Ecto neural progenitor cell (in vitro differentiated cells): ENCODE measurements around the gene DOCK1.

Experiments used
- DNase-seq: peaks from one replicate; pipeline ENCODE4 v3.0.0-alpha.2; 2018; ENCODE audit warnings: low spot score

Gene DOCK1

DNA sequence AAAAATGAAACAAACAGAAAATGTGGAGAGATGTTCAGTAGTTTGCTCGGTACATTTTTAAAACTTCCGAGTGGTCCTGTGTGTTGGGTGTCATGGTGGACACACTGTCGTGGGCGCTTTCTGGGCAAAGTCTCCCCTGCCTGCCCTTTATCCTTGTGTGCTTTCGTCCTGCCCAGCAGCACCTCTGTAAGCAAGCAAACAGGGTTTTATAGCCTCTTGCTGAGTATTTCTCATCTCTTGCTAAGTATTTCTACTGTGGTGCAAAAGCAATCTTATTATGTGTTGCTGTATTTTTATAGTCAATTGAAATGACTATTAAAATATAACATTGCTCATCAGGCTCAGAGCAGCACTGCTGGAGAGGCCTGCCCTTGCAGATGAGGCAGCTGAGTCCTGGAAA, 48.7 kb downstream of the DOCK1 start:
- DNase-seq = no peak

GRCh38 chr10:126955396-126955795, 50.2 kb downstream of the DOCK1 start:
- DNase-seq = no peak

DNA sequence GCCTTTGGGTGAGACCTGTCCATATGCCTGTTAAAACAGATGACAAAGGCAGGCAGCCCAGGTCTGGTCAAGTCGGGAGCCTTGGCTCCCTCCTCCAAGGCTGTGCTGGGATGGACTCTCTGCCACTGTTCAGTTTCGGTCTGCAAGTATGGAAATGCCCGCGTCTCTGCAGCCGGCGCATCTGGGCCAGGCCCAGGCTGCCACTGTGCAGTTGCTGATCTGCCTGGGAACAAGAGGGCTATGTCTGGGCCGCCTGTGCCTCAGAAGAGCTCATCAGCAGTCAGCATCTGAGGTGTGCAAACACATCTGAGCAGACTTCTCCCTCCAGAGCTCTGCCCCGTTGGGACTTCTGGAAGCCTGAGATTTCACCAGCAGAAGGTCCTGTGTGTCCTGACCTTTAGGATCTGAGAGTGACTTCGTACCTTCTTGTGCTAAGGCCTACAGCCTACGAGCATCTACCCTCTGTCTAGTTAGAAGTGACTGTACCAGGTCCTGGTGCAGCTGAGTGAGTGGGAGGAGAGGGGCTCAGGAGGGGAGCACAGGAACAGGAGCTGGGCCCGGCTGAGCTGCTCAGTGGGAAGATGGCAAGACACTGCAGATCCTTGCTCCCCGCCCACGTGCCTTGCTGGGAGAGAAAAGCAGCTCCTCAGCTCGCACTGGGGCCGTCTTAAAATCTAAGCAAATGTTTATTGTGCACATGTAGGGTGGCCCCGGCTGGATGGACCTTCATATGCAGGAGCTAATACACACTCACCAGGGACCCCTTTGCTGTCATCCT, 50.9 kb downstream of the DOCK1 start:
- no peak for DNase-seq

DNA sequence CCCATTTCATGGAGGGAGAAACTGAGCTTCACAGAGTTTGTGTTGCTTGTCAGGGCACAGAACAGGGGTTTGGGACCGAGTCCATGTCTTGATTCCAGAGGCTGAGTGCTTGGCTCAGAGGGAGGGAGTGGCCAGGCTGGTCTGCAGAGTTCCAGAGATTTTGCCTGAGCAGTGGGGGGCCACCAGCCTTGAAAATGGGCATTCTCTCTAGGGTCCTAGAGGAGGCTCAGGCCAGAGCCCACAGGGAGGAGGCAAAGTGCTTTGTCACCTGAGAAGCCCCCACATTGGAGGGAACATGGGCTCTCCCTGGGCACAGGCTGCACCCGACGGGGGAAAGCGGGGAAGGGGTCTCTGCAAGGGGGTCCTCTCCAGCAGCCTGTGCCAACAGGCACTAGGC, 51.5 kb downstream of the DOCK1 start:
- no peak for DNase-seq

DNA sequence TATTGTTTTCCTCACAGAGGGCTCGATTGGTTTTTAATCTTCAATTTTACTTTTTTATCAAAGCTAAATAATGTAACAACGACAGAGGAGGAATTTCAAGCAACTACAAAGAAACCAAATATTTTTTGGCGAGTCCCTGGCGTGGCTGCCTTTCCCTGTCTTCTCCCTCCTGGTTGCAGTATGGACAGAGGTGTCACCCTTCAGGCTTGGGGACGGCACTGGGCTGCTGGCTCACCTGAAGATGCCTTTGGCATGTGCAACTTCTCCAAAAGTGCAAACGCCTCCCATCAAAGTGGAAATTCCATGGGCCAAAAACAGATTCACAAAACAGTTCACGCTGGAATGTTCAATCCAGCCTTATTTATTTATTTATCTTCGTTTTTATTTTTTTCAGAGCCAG, 51.9 kb downstream of the DOCK1 start:
- DNase-seq = no peak

- no peak for DNase-seq
Observed at GRCh38 chr10:126959431-126959830, 54.2 kb downstream of the DOCK1 start.

GRCh38 chr10:126959906-126960685, 54.9 kb downstream of the DOCK1 start:
- no peak for DNase-seq

DNA sequence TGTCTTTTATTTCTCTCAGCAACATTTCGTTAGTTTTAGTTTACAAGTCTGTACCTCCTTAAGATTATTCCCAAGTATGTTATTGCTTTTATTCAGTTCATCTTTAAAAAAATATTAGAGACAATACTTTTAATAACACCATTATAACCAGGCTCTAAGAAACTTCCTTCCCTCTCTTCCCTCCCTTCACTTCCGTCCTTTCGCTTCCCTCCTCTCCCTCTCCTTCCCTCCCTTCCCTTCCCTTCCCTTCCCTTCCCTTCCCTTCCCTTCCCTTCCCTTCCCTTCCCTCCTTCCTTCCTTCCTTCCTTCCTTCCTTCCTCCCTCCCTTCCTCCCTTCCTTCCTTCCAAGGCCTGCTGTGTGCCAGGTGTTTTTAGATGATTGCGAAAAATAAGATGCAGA, 58.1 kb downstream of the DOCK1 start:
- no peak for DNase-seq

DNA sequence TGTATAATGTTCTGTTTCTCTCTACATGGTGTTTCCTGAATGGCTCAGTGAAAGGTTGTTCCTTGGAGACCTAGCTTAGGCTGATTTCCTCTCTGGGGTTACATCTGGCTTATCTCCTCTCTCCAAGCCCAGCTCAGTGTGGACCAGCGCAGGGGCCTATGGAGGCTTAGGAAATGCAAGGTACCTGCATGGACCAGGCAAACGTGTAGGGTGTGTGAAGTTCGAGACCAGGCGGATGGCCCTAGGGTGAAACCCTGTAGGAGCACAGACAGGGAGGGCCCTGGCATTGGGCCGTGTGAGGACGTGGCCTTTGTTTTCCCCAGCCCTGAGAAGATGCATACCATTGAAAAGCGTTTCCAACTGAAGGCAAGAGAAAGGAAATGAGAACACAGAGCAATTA, 59.0 kb downstream of the DOCK1 start:
- DNase-seq = no peak

- no peak for DNase-seq
Observed at GRCh38 chr10:126966938-126967337, 61.7 kb downstream of the DOCK1 start.

DNA sequence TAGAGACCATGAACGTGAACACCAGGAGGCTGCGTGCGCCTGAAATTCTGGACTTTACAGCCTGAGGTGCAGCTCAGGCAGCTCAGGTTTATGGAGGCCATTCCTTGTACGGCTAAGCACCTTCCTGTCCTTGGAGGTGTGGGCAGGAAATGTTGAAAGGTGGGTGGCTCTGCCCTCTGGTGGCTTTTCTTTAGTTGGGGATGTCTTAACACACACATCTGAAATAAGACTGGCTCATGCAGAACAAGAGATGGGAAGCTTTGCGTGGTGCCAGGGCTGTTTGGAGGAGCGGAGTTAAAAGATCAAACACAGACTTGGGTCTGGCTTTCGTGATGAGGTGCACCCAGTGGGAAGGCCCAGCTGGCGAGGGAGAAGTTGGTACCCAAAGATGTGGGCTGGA, 64.1 kb downstream of the DOCK1 start:
- DNase-seq = no peak

- no peak for DNase-seq
Observed at GRCh38 chr10:126972635-126973414, 67.6 kb downstream of the DOCK1 start.

DNA sequence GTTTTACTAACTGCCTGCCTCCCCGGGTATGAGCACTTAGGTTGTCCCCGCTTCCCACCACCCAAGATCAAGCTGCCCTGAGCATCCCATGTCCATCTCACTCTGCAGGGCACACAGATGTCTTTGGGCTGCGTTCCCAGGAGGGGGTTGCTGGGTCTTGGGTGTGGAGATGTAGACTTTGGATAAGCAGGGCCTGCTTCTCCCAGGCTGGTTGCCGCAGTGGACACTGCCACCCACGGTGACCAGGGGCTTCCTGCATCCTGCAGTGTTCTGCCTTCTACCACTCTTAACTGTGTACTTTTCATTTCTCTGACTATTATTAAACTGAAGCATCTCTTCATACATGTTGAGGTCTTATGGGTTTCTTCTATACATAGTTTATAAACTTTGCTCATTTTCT, 70.0 kb downstream of the DOCK1 start:
- DNase-seq = no peak

GRCh38 chr10:126977216-126977615, 72.0 kb downstream of the DOCK1 start:
- no peak for DNase-seq

- DNase-seq = no peak
Observed at GRCh38 chr10:126979311-126979710, 74.1 kb downstream of the DOCK1 start.

- DNase-seq = no peak
Observed at GRCh38 chr10:126993208-126993607, 88.0 kb downstream of the DOCK1 start.

DNA sequence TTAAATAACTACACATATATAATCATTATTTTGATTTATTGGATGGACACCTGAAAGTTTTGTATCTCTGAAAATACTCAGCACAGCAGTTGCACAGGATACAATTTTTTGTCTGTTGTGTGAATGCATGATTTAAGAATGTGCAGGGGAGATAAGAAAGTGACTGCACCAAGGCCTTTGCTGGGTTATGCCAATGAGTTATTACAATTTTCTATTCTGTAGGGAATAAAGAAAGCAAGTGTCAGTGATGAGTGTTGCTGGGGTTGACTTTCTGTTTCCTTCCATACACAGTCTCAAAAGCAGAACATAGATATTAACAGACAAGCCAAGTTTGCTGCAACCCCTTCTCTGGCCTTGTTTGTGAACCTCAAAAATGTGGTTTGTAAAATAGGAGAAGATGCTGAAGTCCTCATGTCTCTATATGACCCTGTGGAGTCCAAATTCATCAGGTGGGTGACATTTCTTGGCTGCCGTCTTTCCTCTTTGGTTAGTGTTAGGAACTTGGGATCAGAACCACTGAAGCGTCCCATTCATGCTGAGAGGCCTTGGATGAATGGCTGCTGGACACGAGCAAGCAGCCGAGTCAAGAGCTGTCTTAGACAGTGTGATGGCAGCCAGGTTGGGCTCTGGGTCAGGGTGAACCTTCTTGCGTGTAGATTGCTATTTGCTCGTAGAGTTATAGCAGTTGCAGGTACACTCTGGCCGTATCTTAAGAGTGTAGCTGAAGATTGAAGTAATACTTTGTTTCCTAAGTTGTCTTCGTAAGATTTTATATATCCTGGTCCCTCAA, 92.8 kb downstream of the DOCK1 start:
- DNase-seq = no peak

DNA sequence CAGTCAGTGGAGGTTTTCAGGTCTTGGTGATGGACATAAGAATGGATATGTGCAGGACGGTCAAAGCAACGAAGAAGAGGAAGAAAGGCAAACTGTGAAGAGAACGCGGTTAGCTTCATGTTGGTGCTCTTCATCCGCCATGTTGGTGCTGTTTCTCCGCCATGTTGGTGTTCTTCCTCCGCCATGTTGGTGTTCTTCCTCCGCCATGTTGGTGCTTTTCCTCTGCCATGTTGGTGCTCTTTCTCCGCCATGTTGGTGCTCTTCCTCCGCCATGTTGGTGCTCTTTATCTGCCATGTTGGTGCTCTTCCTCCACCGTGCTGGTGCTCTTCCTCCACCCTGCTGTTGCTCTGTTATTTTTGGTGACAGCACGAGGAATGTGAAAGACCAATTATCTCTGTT, 95.4 kb downstream of the DOCK1 start:
- DNase-seq = no peak

DNA sequence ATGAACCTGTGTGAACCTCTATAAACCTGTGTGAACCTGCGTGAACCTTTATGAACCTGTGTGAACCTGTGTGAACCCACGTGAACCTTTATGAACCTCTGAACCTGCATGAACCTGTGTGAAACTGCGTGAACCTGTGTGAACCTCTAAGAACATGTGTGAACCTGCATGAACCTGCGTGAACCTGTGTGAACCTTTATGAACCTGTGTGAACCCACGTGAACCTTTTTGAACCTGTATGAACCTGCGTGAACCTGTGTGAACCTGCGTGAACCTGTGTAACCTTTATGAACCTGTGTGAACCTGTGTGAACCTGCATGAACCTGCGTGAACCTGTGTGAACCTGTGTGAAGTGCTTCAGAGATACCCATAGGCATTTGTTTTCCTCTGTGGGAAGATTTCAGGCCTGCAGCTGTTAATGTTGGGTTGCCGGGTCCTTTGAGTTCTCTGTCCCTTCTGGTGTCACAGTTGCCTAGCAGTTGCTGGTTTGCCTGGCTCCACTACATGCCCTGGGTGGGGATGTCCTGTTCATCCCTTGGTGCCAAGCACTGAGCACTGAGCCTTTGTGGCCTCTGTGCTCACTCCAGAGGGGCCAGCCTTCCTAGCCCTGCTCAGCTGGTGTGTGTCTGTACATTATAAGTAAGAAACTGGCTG, 97.9 kb downstream of the DOCK1 start:
- DNase-seq = no peak

- DNase-seq = no peak
Observed at GRCh38 chr10:127006453-127006852, 101.2 kb downstream of the DOCK1 start.

- DNase-seq = no peak
Observed at GRCh38 chr10:127009366-127009765, 104.1 kb downstream of the DOCK1 start.
